Kidney (tissue), 14 donors: ENCODE data around the gene BBLN. TPM values are rescaled to one million over a fixed set of nuclear protein-coding genes. Genes with fewer than 3 reads are reported as not detected.

Experiments used
- DNase-seq, 5 donors: peaks; one replicate each; pipeline ENCODE4 v3.0.0-alpha.2; 2013 to 2020
- FAIRE-seq: peaks from 2 replicates; lab custom pipeline; 2012; peaks lifted over from hg19 to GRCh38; lab: Jason Lieb, UNC
- H3K27ac ChIP-seq, 2 donors: one replicate each; pipeline ENCODE4 v1.7.0; 2013; ENCODE audit warnings: low read depth in 2 of 2, low read length in 2 of 2, inconsistent platforms in 1 of 2
- H3K27me3 ChIP-seq: one replicate; pipeline ENCODE4 v1.7.1; 2013; ENCODE audit warnings: low read length, inconsistent platforms; ENCODE audit not compliant: control insufficient read depth, insufficient read depth
- H3K36me3 ChIP-seq, 3 donors: one replicate each; pipeline versions ENCODE4 v1.7.0 to v1.7.1; 2013; ENCODE audit warnings: low read length in 3 of 3, control low read depth in 1 of 3, inconsistent platforms in 1 of 3; ENCODE audit not compliant: insufficient read depth in 3 of 3, control insufficient read depth in 2 of 3
- H3K4me1 ChIP-seq, 3 donors: one replicate each; pipeline versions ENCODE4 v1.7.0 to v1.7.1; 2013; ENCODE audit warnings: low read length in 3 of 3, inconsistent platforms in 1 of 3, low read depth in 1 of 3; ENCODE audit not compliant: control insufficient read depth in 2 of 3, insufficient read depth in 2 of 3
- H3K4me3 ChIP-seq, 3 donors: one replicate each; pipeline versions ENCODE4 v1.7.0 to v1.8.1; 2013; ENCODE audit warnings: low read length in 3 of 3, control low read depth in 1 of 3, inconsistent platforms in 1 of 3
- H3K9ac ChIP-seq, 3 donors: one replicate each; pipeline versions ENCODE4 v1.7.0 to v1.7.1; 2013; ENCODE audit warnings: low read length in 3 of 3, control low read depth in 1 of 3, inconsistent platforms in 1 of 3
- H3K9me3 ChIP-seq, 3 donors: one replicate each; pipeline versions ENCODE4 v1.7.0 to v1.7.1; 2013; ENCODE audit warnings: low read length in 3 of 3, control low read depth in 1 of 3, inconsistent platforms in 1 of 3; ENCODE audit not compliant: control insufficient read depth in 2 of 3, insufficient read depth in 1 of 3
- CTCF ChIP-seq: IDR thresholded peaks from 3 replicates; pipeline ENCODE4 v1.5.1; 2012; ENCODE audit warnings: mild to moderate bottlenecking, moderate library complexity, borderline replicate concordance; ENCODE audit not compliant: insufficient read depth; ENCODE audit errors: extremely low read depth
- intact Hi-C: fragments of 100-400 bp; cut with DNase I; formaldehyde crosslinking; loops from one replicate; pipeline ENCODE4 v1.11.1; 2022
- polyA plus RNA-seq: library from polyadenylated mRNA; stranded (reverse); fragments of 350-450 nt; fragmentation: Illumina TruSeq; extraction: RNeasy Lipid Tissue Mini Kit (QIAGEN cat#74804); gene quantifications from one replicate; pipeline ENCODE4 v1.2.3, GENCODE V29; 2014; ENCODE audit warnings: low read depth, low replicate concordance; ENCODE audit not compliant: insufficient read depth
- total RNA-seq: library from RNA; stranded (reverse); fragmentation: NEBNext Ultra II Directional; extraction: Animal tissue kit (Norgen Biotek cat#: 25700); gene quantifications from one replicate; pipeline ENCODE4 v1.2.1, GENCODE V29; 2021
- donor health status: control.
- donor health status: control.
- donor health status: control.
- donor health status: control.
- donor health status: control.
- donor health status: DM: yes; HTN: yes; CAD: no.
- donor health status: Normal renal cell carcinoma (clear cell type).

The BBLN gene
- total and polyA plus RNA-seq, 2 donors from 2014 or later, result 55.6 to 192 TPM

- Histone ChIP-seq H3K9me3 (no peaks in the 10 kb centered on the region), H3K9ac (no peak overlapping the region), H3K36me3 (no peaks in the 10 kb centered on the region), H3K4me1 (no peaks in the 10 kb centered on the region), H3K27ac (no peak overlapping the region), H3K27me3 (no peaks in the 10 kb centered on the region), H3K4me3 (no peak overlapping the region)
- intact Hi-C loops, result no loop called here
- no peak for FAIRE-seq
- DNase-seq, result peak in 1 of 5 donors; percentile 26
- TF ChIP-seq CTCF, result no peak
Measured at GRCh38 chr9:128141604-128142003, 18.5 kb upstream of the BBLN start.

GRCh38 chr9:128142061-128142460, 18.0 kb upstream of the BBLN start:
- Histone ChIP-seq H3K4me1 (no peaks in the 10 kb centered on the region), H3K9me3 (no peaks in the 10 kb centered on the region), H3K36me3 (no peaks in the 10 kb centered on the region), H3K27me3 (no peaks in the 10 kb centered on the region), H3K9ac (no peak overlapping the region), H3K4me3 (no peak overlapping the region), H3K27ac (no peak overlapping the region)
- DNase-seq, result no peak
- intact Hi-C loops, result no loop called here
- no peak for FAIRE-seq
- TF ChIP-seq CTCF, result no peak

GRCh38 chr9:128142596-128142995, 17.5 kb upstream of the BBLN start:
- Histone ChIP-seq H3K9ac (no peak overlapping the region), H3K27ac (no peak overlapping the region), H3K4me3 (no peak overlapping the region), H3K9me3 (no peaks in the 10 kb centered on the region), H3K4me1 (no peaks in the 10 kb centered on the region), H3K36me3 (no peaks in the 10 kb centered on the region), H3K27me3 (no peaks in the 10 kb centered on the region)
- FAIRE-seq (no peak), DNase-seq (no peak)
- no peak for TF ChIP-seq CTCF
- intact Hi-C loops, result no loop called here

- Histone ChIP-seq H3K27me3 (no peaks in the 10 kb centered on the region), H3K4me1 (peaks cover 0 to under 1% (median 0%) of the 10 kb centered on the region in 3 donors), H3K27ac (no peak overlapping the region), H3K4me3 (no peak overlapping the region), H3K9me3 (no peaks in the 10 kb centered on the region), H3K36me3 (no peaks in the 10 kb centered on the region), H3K9ac (no peak overlapping the region)
- FAIRE-seq, result no peak
- no peak for TF ChIP-seq CTCF
- intact Hi-C loops, result no loop called here
- peak in 1 of 5 donors; percentile 65 for DNase-seq
Measured at GRCh38 chr9:128143525-128144238, 16.4 kb upstream of the BBLN start.
